CMK (cell line): ENCODE data around the gene FBXO39.
"Not testable (repeated sequence)": the region's sequence is repeated elsewhere in the genome, so short reads cannot be mapped to it uniquely, and the experiment has no call there.

Experiments
- DNase-seq: peaks from one replicate; pipeline ENCODE4 v3.0.0-alpha.2; 2010; ENCODE audit warnings: low read depth

Gene FBXO39

DNA sequence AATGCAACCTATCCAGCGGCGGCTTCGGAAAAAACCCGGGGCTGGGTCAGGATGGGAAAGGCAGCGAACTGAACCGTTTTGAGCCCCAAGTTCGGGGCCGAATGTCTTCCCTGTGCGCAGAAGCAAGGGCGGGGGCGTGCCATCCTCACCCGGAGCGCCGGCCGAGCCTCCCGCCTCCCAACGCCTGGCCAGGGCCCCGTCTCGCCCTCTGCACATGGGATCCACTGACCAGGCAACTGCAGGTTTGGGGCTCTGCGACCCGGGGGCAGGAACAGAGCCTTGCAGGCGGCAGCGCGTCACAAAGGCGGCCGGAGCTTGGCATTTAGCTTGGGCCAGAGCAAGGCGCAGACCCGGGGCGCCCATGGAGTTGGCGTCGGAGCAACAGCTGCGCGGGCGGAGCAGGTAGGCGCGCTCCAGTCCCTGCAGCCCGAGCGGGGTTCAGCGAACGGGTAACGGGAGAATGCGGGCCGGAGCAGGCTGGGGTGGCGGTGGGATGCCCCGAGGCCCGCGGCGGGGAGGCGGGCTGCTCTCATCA lies at the start of gene FBXO39:
Gene FBXO39 (plus strand): TSS at position 345 of the 535 bp plus-strand sequence. CDS start 3,654 bp downstream, outside the sequence.
- no peak for DNase-seq

DNA sequence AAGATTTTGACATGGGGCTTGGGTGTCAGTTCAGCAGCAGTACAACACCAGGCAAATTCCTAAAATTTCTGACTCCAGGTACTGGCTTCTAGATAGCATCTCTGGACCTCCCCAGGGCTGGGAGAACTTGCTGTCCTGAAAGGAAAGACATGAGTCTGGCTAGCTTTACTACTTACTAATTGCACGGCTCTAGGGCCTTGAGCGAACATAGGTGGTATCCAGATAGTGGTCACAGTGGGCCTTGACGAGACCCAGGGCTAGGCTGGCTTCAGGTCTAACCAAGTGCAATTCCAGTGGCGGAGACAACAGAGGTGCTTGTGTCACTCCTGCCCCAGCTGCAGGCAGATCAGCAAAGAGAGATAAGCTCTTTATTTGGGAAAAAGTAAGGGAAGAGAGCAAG lies 46.5 kb upstream of the FBXO39 start:
- no peak for DNase-seq

DNA sequence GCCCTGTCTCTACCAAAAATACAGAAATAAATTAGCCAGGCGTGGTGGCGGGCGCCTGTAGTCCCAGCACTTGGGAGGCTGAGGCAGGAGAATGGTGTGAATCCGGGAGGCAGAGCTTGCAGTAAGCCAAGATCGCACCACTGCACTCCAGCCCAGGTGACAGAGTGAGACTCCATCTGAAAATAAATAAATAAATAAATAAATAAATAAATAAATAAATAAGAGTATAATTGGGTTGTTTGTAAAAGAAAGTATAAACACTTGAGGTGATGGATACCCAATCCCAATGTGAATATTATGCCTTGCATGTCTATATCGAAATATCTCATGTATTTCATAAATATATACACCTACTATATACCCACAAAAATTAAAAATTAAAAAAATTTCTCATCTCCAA lies 29.4 kb upstream of the FBXO39 start:
- not testable (repeated sequence) for DNase-seq

DNA sequence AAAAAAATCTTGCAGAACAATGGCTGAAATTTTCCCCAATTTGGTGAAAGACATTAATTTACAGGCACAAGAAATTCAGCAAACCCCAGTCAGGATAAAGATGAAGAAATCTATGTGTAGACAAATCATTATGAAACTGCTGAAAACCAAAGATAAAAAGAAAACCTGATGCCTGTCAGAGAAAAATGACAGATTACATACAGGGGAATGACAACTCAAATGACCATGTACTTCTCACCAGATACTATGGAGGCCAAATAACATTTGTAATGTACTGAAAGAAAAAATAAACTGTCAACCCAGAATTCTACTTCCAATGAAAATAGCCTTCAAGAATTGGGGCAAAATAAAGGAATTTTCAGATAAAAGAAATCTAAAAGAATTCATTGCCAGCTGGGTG lies 27.4 kb upstream of the FBXO39 start:
- no peak for DNase-seq

DNA sequence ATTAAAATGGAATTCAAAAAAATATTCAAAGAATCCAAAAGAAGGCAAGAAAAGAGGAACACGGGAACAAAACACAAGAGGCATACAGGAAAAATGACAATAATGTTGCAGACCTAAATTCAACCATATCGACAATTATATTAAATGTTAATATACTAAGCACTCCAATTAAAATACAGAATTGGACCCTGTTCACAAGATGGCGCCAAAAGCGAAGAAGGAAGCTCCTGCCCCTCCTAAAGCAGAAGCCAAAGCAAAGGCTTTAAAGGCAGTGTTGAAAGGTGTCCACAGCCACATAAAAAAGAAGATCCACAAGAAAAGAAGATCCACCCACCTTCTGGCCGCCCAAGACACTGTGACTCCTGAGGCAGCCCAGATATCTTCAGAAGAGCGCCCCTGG lies 26.5 kb upstream of the FBXO39 start:
- DNase-seq: no peak

DNA sequence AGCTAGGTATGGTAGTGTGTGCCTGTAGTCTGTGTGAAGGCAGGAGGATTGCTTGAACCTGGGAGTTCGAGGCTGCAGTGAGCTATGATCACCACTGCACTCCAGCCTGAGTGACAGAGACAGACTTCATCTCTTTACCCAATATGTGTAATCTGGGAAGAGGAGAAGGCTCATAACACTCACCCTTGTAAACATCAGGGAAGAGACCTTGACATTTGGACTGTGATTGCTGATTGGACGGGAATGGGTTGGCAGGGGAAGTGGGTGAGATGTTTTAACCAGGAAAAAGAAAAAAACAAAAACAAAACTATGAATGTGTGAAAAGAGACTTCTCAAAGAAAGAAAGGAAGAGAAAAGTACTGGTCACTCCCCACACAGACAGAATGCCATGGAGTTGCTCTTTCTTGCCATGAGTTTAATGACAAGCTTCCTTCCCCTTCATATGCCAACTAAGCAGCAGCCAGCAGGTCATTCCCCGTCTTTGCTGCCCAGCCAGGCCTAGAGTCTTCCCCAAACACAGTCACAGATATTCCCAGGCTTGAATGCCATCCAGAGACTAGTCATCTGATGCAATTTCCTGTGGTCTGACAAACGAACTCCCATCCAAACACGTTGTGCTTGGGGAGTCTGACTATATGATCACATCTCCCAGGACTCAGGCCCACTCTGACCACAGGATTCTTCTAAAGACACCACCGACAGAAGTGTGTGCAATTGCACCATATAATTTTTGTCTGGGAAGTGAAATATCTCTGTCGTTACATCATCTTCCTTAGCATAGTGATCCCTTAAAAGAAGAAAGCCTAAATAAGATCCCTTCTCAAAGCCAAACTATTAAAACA lies 23.7 kb upstream of the FBXO39 start:
- DNase-seq: peak; percentile 71

DNA sequence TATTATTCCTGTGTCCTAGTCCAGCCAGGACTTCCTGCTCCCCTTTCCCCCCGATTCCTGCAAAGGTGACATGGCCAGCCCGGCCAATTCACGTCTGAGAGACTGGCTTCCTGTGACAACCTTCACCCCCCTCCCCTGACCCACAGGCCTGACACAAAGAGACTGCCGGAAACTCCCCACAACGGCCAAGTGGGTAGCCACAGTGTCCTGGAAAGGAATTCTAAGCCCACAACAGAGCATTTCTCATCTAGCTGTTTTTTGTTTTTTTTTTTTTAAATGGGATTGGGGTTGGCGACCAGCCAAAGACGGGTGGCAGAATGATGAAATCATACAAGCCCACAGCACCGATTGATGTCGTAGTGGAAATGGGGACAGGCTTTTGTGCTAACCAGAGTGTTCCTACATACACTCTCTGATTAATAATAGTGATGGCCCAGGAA lies 23.0 kb upstream of the FBXO39 start:
- peak; percentile 68 for DNase-seq

DNA sequence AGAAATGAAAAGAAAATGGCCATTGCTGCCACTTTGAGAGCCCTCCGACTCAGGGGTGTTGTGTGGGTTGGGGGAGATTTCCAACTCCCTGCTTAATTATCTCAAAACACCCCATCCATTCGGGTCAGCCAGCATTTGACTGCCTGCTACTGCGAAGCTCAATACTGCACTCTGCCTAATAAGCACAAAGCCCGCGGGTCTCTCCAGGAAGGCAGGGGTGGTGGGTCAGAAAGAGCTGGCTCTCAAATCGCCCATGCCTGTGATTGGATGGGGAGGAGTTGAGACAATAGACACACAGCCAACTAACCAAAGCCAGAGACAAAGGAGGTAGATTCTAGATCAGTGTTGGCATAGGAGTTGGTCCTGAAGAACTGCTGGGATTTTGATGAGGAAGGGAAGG lies 22.5 kb upstream of the FBXO39 start:
- DNase-seq: no peak

DNA sequence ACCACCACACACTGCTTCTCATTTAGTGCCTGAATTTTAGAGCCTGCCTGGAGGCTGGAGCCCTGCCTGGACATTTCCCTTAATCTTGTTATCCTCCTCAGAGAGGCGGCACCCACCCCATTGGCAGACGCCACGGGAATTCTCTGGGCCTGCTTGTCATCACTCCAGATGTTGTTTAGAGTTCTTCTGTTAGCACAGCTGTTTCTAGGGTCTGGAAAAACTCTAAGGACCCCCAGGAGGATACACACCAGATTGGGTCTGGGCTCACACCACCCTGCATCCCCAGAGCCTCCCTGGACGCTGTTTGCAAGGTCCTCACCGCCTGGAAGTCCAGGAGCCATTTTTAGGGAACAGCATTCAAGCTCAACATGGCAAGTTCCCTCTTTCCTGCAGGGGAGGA lies 20.7 kb upstream of the FBXO39 start:
- no peak for DNase-seq

DNA sequence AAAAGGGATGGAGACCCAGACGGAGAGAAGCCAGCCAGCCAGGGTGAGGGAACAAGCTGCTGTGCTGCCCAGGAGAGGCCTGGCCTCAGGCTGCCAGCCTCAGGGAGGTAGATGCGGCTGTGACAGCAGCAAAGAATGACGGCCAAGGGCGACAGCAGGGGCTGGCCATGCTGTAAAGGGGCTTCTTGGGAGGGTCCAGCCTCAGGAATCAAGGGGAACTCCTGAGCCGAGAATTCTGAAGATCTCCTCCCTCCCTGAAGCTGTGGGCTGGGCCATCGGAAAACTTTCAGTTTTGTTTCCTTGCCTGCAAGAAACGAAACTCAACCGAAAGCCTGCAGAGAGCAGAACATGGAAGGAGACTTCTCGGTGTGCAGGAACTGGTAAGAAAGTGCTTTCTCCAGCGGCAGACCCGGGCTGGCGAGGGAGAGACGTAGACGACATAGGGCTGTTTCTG lies 20.3 kb upstream of the FBXO39 start, which contains the start of gene XAF1:
Gene XAF1 (plus strand): TSS at position 316 of the 454 bp plus-strand sequence. CDS start 33 bp downstream, at position 349.
- no peak for DNase-seq

DNA sequence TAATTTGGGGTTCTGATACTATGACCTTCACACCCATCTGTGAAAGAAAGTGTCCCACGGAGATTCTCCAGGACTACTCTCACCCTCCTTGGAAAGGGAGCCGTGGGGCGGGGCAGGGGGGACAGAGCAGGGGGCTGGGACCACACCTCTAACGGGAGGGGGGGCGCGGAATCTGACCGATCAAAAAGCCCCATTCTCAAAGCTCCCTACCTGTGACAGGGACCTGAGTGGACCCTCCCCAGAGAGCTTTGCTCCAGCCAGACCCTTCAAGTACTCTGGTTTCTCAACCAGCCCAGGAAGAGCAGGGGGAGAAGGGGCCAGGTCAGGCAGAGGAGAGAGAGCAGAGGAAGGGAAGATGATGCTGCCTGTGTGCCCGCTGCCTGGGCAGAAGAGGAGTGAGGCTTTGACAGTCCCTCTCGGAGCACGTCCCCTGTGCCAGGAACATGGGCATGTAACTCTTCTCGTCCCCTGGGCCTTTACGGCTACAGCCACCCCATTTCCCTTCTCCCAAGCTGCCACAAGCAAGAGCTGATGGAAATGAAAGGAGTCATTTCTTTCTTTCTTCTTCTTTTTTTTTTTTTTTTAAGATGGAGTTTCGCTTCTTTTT lies 19.5 kb upstream of the FBXO39 start:
- no peak for DNase-seq

DNA sequence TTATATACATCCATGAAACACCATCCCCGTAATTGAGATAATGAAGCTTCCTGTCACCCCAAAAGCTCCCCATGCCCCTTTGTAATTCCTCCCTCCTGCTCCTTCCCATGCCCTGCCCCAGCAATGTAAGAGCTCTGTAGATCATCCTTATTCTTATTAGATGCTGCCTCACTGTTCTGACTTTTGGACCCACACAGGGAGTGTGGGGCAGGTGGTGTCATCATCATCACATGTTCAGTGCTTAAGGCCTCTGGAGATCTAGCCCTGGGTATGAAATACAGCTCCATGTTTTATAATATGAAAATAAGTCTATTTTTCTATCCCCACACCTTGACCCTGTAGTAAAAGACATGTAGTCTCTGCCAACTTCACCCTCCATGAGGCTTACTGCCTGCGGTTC lies 18.3 kb upstream of the FBXO39 start:
- DNase-seq: no peak

DNA sequence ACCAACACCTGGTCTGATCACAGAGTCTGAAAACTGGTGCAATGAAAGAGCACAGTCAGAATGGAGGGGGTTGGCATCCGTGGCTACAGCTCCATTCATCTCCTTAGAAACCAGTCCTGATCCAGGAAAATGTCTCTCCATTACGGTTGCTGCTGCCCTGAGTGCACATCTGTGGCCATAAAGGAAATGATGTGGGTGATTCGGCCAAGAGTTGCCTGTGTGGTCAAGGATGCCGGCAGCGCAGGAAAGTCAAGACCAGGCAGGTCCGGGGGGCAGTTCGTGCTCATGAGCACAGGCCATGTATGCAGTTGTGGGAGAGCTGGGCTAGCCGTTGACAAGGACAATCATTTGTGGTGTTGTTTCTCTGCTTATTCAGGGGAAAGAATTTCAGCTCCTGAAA lies 14.2 kb upstream of the FBXO39 start:
- no peak for DNase-seq

DNA sequence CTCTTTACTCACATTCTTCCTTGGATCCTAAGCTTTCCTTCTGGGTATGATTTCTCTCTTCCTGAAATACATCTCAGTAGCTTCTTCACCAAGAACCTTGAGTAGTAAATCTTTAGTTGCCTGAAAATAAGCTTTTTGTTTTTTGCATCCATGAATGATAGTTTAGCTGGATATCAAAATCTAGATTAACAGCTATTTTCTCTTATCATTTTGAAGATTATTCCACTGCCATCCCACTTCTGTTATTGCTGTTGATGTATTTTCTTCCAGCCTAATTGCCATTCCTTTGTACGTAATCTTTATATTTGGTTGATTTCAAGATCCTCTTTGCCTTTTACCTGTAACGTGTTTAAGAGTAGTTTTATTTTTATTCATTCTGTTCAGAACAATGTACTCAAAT lies 7.6 kb upstream of the FBXO39 start:
- DNase-seq: no peak

DNA sequence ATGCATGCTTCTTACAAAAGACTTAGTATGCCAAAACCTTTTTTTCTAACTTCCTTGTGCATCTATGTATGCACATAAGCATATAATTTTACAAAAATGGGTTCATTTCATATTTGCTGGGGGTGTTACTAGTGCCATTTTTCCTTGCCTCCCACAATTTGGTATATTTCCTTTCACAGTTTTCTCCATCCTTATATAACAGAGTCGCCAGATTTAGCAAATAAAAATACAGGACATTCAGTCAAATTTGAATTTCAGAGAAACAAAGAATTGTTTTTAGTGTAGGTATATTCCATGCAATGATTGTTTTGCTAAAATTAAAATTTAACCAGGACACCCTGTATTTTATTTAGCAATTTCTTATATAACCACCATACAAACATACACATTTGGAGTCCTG lies 4.0 kb upstream of the FBXO39 start:
- DNase-seq: no peak

DNA sequence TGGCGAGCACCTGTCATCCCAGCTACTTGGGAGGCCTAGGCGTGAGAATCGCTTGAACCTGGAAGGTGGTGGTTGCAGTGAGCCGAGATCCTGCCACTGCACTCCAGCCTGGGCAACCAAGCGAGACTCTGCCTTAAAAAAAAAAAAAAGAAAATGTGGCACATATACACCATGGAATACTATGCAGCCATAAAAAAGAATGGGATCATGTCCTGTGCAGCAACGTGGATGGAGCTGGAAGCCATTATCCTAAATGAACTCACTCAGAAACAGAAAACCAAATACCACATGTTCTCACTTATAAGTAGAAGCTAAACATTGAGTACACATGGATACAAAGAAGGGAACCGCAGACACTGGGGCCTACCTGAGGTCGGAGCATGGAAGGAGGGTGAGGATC lies 1.1 kb upstream of the FBXO39 start:
- not testable (repeated sequence) for DNase-seq

DNA sequence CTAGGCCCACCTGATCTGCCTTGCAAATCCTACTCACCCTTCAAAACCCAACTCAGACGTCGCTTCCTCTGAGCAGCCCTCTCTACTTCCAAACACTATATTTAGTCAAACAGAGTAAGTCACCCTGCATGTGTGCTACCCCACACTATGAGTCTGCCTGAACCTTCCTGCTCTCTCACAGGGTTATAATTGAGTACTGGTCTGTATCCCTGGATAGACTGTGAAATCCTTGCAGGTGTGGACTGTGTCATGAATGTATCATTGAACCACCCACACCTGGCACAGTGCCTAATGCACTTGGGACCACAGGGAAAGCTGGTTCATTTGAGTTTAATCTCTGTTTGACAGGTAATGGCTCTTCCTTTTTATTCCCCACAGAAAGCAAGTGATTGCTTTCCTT lies 3.4 kb downstream of the FBXO39 start:
- no peak for DNase-seq

DNA sequence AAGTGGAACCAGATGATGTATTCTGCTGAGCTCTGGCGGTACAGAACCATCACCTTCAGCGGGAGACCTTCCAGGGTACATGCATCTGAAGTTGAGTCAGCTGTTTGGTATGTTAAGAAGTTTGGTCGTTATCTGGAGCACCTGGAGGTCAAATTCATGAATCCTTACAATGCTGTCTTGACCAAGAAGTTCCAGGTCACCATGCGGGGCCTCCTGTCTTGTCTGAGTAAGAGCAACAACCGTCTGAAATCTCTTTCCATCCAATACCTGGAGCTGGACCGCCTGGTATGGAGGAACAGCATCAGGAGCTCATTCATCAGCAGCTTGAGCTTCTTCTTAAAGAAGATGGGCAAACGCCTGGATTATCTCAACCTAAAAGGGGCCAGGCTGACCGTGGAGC lies 4.0 kb downstream of the FBXO39 start:
- no peak for DNase-seq

DNA sequence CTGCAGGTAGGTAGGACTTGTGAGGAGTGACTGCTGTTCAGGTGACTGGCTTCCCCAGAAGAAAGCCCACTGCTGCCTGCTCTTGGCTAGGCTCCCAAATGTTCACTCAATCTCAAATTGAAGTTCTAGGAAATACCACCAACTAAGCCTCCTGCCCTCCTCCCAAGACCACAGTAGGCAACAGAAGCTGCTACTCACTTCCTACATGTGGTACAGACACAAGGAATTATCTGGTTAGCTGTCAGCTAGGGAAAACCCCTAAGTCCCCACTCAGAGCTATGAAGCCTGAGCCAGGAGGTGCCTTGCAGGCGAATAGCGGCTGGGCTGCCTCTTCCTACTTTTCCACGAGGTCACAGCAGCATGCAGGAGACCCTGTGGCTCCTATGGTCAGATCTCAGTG lies 4.9 kb downstream of the FBXO39 start:
- no peak for DNase-seq

DNA sequence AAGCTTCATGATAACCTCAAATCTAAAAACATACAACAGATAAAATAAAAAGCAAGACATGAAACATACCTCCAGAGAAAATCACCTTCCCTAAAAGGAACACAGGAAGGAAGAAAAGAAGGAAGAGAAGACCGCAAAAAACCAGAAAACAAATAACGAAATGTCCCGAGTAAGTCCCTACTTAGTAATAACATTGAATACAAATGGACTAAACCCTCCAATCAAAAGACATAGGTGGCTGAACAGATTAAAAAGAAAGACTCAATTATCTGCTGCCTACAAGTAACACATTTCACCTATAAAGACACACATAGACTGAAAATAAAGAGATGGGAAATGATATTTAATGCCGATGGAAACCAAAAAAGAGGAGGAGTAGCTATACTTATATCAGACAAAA lies 6.2 kb downstream of the FBXO39 start:
- DNase-seq: no peak

DNA sequence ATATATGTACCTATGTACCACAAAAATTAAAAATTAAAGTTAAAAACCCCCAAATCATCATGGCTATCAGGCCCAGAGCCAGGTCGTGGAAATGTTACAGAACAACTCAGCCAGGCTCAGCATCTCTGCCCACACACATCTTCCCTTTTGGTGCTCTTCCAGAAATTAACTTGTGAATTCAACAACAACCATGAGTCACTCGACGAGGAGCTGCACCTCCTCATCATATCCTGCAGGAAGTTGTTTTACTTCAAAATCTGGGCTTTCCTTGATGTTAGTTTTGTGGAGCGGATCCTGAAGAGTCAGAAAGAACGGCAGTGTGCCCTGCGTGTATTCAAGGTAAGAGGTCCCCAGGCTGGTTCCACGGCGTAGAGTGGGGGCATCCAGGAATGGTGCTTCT lies 10.6 kb downstream of the FBXO39 start:
- no peak for DNase-seq

DNA sequence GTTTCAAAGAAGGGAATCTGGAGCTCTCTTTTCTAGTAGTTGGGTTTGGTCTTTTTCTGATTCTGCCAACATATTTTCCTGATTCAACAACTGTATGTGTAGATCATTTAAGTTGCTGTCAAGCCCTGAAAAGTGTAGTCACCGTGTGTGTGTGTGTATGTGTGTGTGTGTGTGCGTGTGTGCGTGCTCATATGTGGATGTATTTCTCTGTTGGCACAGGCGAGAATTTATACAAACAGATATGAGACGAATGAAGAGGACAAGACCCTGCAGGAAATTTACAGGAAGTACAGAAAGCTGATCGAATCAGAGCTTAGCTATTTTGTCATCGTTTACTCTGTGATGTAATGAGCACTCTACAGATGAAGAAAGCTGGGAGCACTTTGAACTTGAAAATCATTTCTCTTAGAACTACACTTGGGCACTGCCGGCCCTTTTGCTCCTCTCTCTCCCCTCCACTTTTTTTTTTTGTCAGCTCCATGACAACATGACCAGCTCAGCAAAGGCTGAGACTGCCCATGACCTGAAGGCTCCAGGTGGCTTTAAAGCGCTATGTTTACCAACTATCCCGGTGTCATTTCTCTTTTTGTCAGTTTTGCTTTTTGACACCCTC lies 11.2 kb downstream of the FBXO39 start:
- no peak for DNase-seq

DNA sequence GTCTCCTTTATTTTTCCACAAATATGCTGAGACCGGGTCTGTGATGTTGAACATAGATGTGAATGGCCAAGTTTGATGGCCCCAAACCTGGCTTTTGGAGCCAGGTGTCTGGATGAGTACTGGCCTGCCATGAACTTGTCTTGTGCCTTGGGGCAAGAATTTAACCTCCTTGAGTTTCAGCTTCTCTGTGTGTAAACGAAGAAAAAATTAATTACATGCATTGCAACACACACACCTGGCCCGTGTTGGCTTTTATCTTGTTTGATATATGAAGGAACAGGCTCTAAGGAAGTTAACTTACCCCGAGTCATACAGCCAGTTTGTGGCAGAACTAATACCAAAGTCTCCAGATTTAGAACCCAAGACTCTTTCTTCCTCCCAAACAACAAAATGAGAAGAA lies 13.1 kb downstream of the FBXO39 start:
- DNase-seq: no peak
